ENCODE measurements around the gene DOCK9. TPM values are rescaled to one million over a fixed set of nuclear protein-coding genes. Genes with fewer than 3 reads are reported as not detected.

The DOCK9 gene
- polyA plus RNA-seq, 1 experiment, result 14.5 TPM

GRCh38 chr13:98921786-98922185 lies 56.1 kb downstream of the DOCK9 start:
- no peak overlapping the region for H3K4me3 ChIP-seq (ENCODE audit: low read depth, low read length)
- no peaks in the 10 kb centered on the region for H3K27me3 ChIP-seq (ENCODE audit: control insufficient read depth, insufficient read depth, low read length)
- no peak for TF ChIP-seq CTCF (IDR thresholded peaks at IDR 0.05; ENCODE audit: insufficient read depth, low read depth, low read length)
- no peaks in the 10 kb centered on the region for H3K36me3 ChIP-seq (ENCODE audit: control insufficient read depth, insufficient read depth, low read length)
- no peak for DNase-seq (ENCODE audit: low read depth)
- ChIA-PET CTCF (no interaction called here), POLR2A (no interaction called here)

- CTCF ChIA-PET, result no interaction called here
Observed at GRCh38 chr13:98921015-98921580, 56.8 kb downstream of the DOCK9 start.

GRCh38 chr13:98919566-98919965 lies 58.3 kb downstream of the DOCK9 start:
- no peak for DNase-seq (ENCODE audit: low read depth)
- TF ChIP-seq CTCF (IDR thresholded peaks at IDR 0.05; ENCODE audit: insufficient read depth, low read depth, low read length), result no peak
- POLR2A ChIA-PET, result no interaction called here
- no peak overlapping the region for H3K4me3 ChIP-seq (ENCODE audit: low read depth, low read length)
- no peaks in the 10 kb centered on the region for H3K27me3 ChIP-seq (ENCODE audit: control insufficient read depth, insufficient read depth, low read length)
- CTCF ChIA-PET, result no interaction called here
- no peaks in the 10 kb centered on the region for H3K36me3 ChIP-seq (ENCODE audit: control insufficient read depth, insufficient read depth, low read length)

More at GRCh38 chr13:98921015-98921580, 56.8 kb downstream of the DOCK9 start:
- no peak overlapping the region for H3K4me3 ChIP-seq (ENCODE audit: low read depth, low read length)
- H3K36me3 ChIP-seq (ENCODE audit: control insufficient read depth, insufficient read depth, low read length), result no peaks in the 10 kb centered on the region
- DNase-seq (ENCODE audit: low read depth), result no peak
- POLR2A ChIA-PET, result no interaction called here
- no peak for TF ChIP-seq CTCF (IDR thresholded peaks at IDR 0.05; ENCODE audit: insufficient read depth, low read depth, low read length)
- no peaks in the 10 kb centered on the region for H3K27me3 ChIP-seq (ENCODE audit: control insufficient read depth, insufficient read depth, low read length)

- Histone ChIP-seq H3K4me3 (ENCODE audit: low read depth, low read length) (no peak overlapping the region), H3K27me3 (ENCODE audit: control insufficient read depth, insufficient read depth, low read length) (no peaks in the 10 kb centered on the region), H3K36me3 (ENCODE audit: control insufficient read depth, insufficient read depth, low read length) (no peaks in the 10 kb centered on the region)
- TF ChIP-seq CTCF (IDR thresholded peaks at IDR 0.05; ENCODE audit: insufficient read depth, low read depth, low read length), result no peak
- CTCF ChIA-PET, result no interaction called here
- DNase-seq (ENCODE audit: low read depth), result no peak
- POLR2A ChIA-PET, result no interaction called here
Observed at GRCh38 chr13:98918771-98919170, 59.1 kb downstream of the DOCK9 start.

- ChIA-PET CTCF (no interaction called here), POLR2A (no interaction called here)
- no peak for TF ChIP-seq CTCF (IDR thresholded peaks at IDR 0.05; ENCODE audit: insufficient read depth, low read depth, low read length)
- DNase-seq (ENCODE audit: low read depth), result no peak
- Histone ChIP-seq H3K36me3 (ENCODE audit: control insufficient read depth, insufficient read depth, low read length) (no peaks in the 10 kb centered on the region), H3K27me3 (ENCODE audit: control insufficient read depth, insufficient read depth, low read length) (no peaks in the 10 kb centered on the region), H3K4me3 (ENCODE audit: low read depth, low read length) (no peak overlapping the region)
Observed at GRCh38 chr13:98917116-98917515, 60.7 kb downstream of the DOCK9 start.

Data from BJ (cell line).